ENCODE data around the gene TYSND1. TPM values are rescaled to one million over a fixed set of nuclear protein-coding genes. Genes with fewer than 3 reads are reported as not detected.

TYSND1 gene
- total and polyA plus RNA-seq, 2 of the 13 experiments (the other 11 are each of a cell fraction or from before 2014, with no cell fraction given), result 3.3 to 8.9 TPM

- no peak for TF ChIP-seq ZNF746 (CRISPR knock-in tag; IDR thresholded peaks at IDR 0.05)
- peak; percentile 89 for TF ChIP-seq ZBTB10 (CRISPR knock-in tag; IDR thresholded peaks at IDR 0.05; ENCODE audit: borderline replicate concordance)
- peak; percentile 90 for TF ChIP-seq TBX2 (CRISPR knock-in tag; IDR thresholded peaks at IDR 0.05; ENCODE audit: borderline replicate concordance)
- TF ChIP-seq PBX3 (CRISPR knock-in tag; IDR thresholded peaks at IDR 0.05; ENCODE audit: borderline replicate concordance), result no peak
- peak; percentile 47; the same call in 1 of the 2 replicates for TF ChIP-seq ZNF460 (CRISPR knock-in tag; IDR thresholded peaks at IDR 0.05; ENCODE audit: borderline replicate concordance)
- TF ChIP-seq, protein P1, sequence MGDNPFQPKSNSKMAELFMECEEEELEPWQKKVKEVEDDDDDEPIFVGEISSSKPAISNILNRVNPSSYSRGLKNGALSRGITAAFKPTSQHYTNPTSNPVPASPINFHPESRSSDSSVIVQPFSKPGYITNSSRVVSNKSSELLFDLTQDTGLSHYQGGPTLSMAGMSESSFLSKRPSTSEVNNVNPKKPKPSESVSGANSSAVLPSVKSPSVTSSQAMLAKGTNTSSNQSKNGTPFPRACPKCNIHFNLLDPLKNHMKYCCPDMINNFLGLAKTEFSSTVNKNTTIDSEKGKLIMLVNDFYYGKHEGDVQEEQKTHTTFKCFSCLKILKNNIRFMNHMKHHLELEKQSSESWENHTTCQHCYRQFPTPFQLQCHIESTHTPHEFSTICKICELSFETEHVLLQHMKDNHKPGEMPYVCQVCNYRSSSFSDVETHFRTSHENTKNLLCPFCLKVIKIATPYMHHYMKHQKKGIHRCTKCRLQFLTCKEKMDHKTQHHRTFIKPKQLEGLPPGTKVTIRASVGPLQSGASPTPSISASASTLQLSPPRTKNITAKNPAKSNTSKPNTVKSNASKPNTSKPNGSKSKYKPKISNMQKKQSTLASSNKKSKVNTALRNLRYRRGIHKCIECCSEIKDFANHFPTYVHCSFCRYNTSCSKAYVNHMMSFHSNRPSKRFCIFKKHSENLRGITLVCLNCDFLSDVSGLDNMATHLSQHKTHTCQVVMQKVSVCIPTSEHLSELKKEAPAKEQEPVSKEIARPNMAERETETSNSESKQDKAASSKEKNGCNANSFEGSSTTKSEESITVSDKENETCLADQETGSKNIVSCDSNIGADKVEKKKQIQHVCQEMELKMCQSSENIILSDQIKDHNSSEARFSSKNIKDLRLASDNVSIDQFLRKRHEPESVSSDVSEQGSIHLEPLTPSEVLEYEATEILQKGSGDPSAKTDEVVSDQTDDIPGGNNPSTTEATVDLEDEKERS (CRISPR knock-in tag; IDR thresholded peaks at IDR 0.05), result 0 out of 2 replicates have a peak, but pooled peaks have one; percentile 45
- peak; percentile 70 for TF ChIP-seq TEAD3 (CRISPR knock-in tag; optimal IDR thresholded peaks at IDR 0.05; ENCODE audit: borderline replicate concordance)
- peak; percentile 91 for TF ChIP-seq MYC (CRISPR knock-in tag; IDR thresholded peaks at IDR 0.05; ENCODE audit: borderline replicate concordance)
- TF ChIP-seq, protein P2, sequence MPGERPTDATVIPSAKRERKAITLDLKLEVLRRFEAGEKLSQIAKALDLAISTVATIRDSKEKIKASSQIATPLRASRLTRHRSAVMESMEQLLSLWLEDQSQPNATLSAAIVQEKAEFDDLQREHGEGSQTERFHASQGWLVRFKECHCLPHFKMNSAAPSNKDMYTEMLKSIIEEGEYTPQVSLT (CRISPR knock-in tag; IDR thresholded peaks at IDR 0.05; ENCODE audit: borderline replicate concordance, low read depth), result no peak
Measured at GRCh38 chr10:70132098-70133029, 14.1 kb downstream of the TYSND1 start, which contains the start of gene AIFM2 (continued).

Measured in HepG2 (cell line).